RCC 7860 (cell line): ENCODE measurements around the gene IQSEC3.
A peak's percentile ranks its signal among the peaks of the same experiment; 100 is the strongest.
"Not testable (repeated sequence)": the region's sequence is repeated elsewhere in the genome, so short reads cannot be mapped to it uniquely, and the experiment has no call there.

ENCODE experiments used
- DNase-seq: peaks from one replicate; pipeline ENCODE4 v3.0.0-alpha.2; 2015; ENCODE audit warnings: low spot score
- FAIRE-seq: peaks from 2 replicates; lab custom pipeline; 2012; peaks lifted over from hg19 to GRCh38; lab: Jason Lieb, UNC

IQSEC3 gene

GRCh38 chr12:210277-211141 is 143.9 kb downstream of the IQSEC3 start:
- DNase-seq, result no peak
- no peak for FAIRE-seq

- no peak for DNase-seq
- FAIRE-seq, result no peak
Measured at GRCh38 chr12:211142-211465, 144.5 kb downstream of the IQSEC3 start.

- DNase-seq, result no peak
- no peak for FAIRE-seq
Measured at GRCh38 chr12:211639-212414, 145.3 kb downstream of the IQSEC3 start.

- DNase-seq (no peak), FAIRE-seq (no peak)
Measured at GRCh38 chr12:212415-212714, 145.8 kb downstream of the IQSEC3 start.

- FAIRE-seq (no peak), DNase-seq (no peak)
Measured at GRCh38 chr12:212715-213526, 146.4 kb downstream of the IQSEC3 start.

GRCh38 chr12:213527-213932 is 147.0 kb downstream of the IQSEC3 start:
- FAIRE-seq (no peak), DNase-seq (no peak)

GRCh38 chr12:214003-214741 is 147.6 kb downstream of the IQSEC3 start, which contains the start of gene SLC6A12:
Gene SLC6A12 (minus strand): TSS chr12:214157. CDS start chr12:209986, 4,171 bp downstream.
- FAIRE-seq (no peak), DNase-seq (peak; percentile 16)

- DNase-seq, result no peak
- no peak for FAIRE-seq
Measured at GRCh38 chr12:215116-215515, 148.5 kb downstream of the IQSEC3 start.

- not testable (repeated sequence) for FAIRE-seq, DNase-seq
Measured at GRCh38 chr12:217029-217428, 150.5 kb downstream of the IQSEC3 start.

GRCh38 chr12:218221-218620 is 151.7 kb downstream of the IQSEC3 start:
- DNase-seq (no peak), FAIRE-seq (no peak)

GRCh38 chr12:218728-219590 is 152.4 kb downstream of the IQSEC3 start:
- no peak for FAIRE-seq

GRCh38 chr12:219891-220352 is 153.4 kb downstream of the IQSEC3 start:
- FAIRE-seq (no peak), DNase-seq (peak; percentile 58)

More at GRCh38 chr12:218728-219590, 152.4 kb downstream of the IQSEC3 start:
- no peak for DNase-seq

- DNase-seq (no peak), FAIRE-seq (no peak)
Measured at GRCh38 chr12:220491-220890, 153.9 kb downstream of the IQSEC3 start.

- no peak for DNase-seq
- no peak for FAIRE-seq
Measured at GRCh38 chr12:220946-221550, 154.5 kb downstream of the IQSEC3 start.

GRCh38 chr12:221736-222135 is 155.2 kb downstream of the IQSEC3 start:
- FAIRE-seq, result no peak
- no peak for DNase-seq

- DNase-seq (no peak), FAIRE-seq (no peak)
Measured at GRCh38 chr12:223841-224240, 157.3 kb downstream of the IQSEC3 start.

- DNase-seq, result no peak
- no peak for FAIRE-seq
Measured at GRCh38 chr12:224330-224729, 157.8 kb downstream of the IQSEC3 start.

- FAIRE-seq, result no peak
- DNase-seq, result no peak
Measured at GRCh38 chr12:225012-225411, 158.4 kb downstream of the IQSEC3 start.

GRCh38 chr12:226401-226800 is 159.8 kb downstream of the IQSEC3 start:
- DNase-seq (no peak), FAIRE-seq (no peak)
